GM12891 (cell line): Measurements from ENCODE around the gene KLB.

ENCODE experiments used
- PAX5 ChIP-seq: IDR thresholded peaks from 2 replicates; pipeline ENCODE4 v1.6.1; 2011; ENCODE audit warnings: low read length, moderate library complexity, mild to moderate bottlenecking; ENCODE audit not compliant: insufficient read depth, severe bottlenecking
- POLR2A ChIP-seq: IDR thresholded peaks from 2 replicates; pipeline ENCODE4 v1.6.1; 2011; ENCODE audit warnings: low read depth, low read length, control low read depth
- POLR2AphosphoS5 ChIP-seq: IDR thresholded peaks from 2 replicates; pipeline ENCODE4 v1.6.1; 2011; ENCODE audit warnings: low read depth, low read length, control low read depth
- POU2F2 ChIP-seq: IDR thresholded peaks from 2 replicates; pipeline ENCODE4 v1.6.1; 2011; ENCODE audit warnings: low read depth, mild to moderate bottlenecking, control low read depth, low read length, moderate library complexity
- SPI1 ChIP-seq: IDR thresholded peaks from 2 replicates; pipeline ENCODE4 v1.6.1; 2011; ENCODE audit warnings: low read depth, low read length, control low read depth
- TAF1 ChIP-seq: IDR thresholded peaks from 2 replicates; pipeline ENCODE4 v1.6.1; 2011; ENCODE audit warnings: low read depth, low read length, control low read depth

DNA sequence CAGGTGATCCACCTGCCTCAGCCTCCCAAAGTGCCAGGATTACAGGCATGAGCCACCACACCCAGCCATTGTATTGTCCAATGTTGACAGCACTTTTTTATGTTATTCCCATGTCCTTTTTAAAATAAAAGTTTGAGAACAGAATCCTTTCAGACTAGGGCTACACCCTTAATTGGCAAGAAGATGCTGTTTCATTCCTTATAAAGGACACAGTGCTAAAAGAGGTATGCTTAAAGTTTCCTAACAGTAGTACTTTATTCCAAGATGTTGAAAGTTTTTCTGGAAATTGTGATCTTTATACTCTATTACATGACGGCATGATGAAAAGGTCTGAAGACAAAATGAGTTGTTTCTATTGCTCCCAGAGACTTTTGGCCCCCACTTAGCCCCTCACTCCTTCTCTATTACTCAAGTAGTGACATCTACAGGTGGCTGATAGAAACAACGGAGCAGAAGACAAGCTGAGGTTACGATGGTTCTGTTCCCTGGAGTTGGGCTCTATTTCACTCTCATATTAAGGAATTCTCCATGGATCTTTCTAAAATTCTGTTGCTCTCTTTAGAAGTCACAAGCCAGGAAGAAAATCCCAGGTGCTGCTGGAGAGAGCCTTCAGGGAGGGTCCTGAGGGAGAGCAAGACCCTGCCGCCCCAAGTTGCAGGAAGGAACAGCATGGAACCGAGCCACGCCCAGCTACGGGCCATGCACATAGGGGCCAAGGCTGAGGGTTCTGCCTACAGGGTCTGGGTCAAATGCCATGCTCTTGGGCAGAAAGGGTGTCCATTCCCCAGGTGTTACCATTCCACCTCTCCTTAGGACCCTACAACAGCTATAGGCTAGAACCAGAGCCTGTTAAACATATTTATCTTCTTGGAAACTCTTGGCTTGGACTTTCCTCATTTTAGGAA lies 29.2 kb downstream of the KLB start:
- TF ChIP-seq POLR2A (no peak), SPI1 (no peak), POLR2AphosphoS5 (no peak), TAF1 (no peak), POU2F2 (no peak), PAX5 (no peak)
